GM21786 (cell line): ENCODE measurements around the gene LSMEM2.

ENCODE experiments used
- ATAC-seq: cut with Tn5 transposase; IDR thresholded peaks from one replicate; pipeline ENCODE4 v1.9.1; 2021; ENCODE audit not compliant: unreplicated experiment

Gene LSMEM2

GRCh38 chr3:50337175-50337861 is 58.4 kb downstream of the LSMEM2 start:
- ATAC-seq = peak; percentile 74
